Lower leg skin (tissue), 4 donors: ENCODE measurements around the gene CNIH2. TPM values are rescaled to one million over a fixed set of nuclear protein-coding genes. Genes with fewer than 3 reads are reported as not detected.
"Not testable (repeated sequence)": the region's sequence is repeated elsewhere in the genome, so short reads cannot be mapped to it uniquely, and the experiment has no call there.

Source experiments
- DNase-seq, 2 donors: peaks; one replicate each; pipeline ENCODE4 v3.0.0-alpha.2; 2019; ENCODE audit warnings: low spot score in 2 of 2
- H3K4me3 ChIP-seq: fragments of 200-600 bp; sonication (generic); 2 replicates; pipeline ENCODE4 v1.5.1; 2017; ENCODE audit warnings: mild to moderate bottlenecking, low read depth; ENCODE audit not compliant: poor library complexity, severe bottlenecking
- CTCF ChIP-seq, 3 donors: fragments of 450-650 bp; IDR thresholded peaks; one replicate each; pipeline ENCODE4 v1.5.1; 2016; ENCODE audit warnings: antibody characterized with exemption in 3 of 3, mild to moderate bottlenecking in 3 of 3, moderate library complexity in 2 of 3
- POLR2A ChIP-seq, 2 donors: fragments of 450-650 bp; IDR thresholded peaks; one replicate each; pipeline ENCODE4 v1.6.1; 2016 to 2017; ENCODE audit warnings: antibody characterized with exemption in 2 of 2, mild to moderate bottlenecking in 1 of 2, moderate library complexity in 1 of 2
- WGBS, 2 donors: methylation state at CpG; one replicate each; pipeline ENCODE4 v1.1.5; 2018; 5-methylcytosine and 5-hydroxymethylcytosine counted together
- intact Hi-C: fragments of 100-400 bp; cut with DNase I; formaldehyde crosslinking; loops from one replicate; pipeline ENCODE4 v1.15.0; 2023; ENCODE audit warnings: low total_unique reads
- total RNA-seq, 4 donors: library from RNA; depleted of rRNA; stranded (reverse); fragments of >200 nt; gene quantifications; one replicate each; pipeline ENCODE4 v1.1.0, GENCODE V29; 2016

Gene CNIH2
- total RNA-seq, 4 donors from 2014 or later, result 0.42 to 3.2 TPM; not detected in 2

GRCh38 chr11:66247801-66248200 lies 30.2 kb upstream of the CNIH2 start:
- DNase-seq, result no peak
- TF ChIP-seq POLR2A (IDR thresholded peaks at IDR 0.05) (no peak), CTCF (IDR thresholded peaks at IDR 0.05) (no peak)
- no peak overlapping the region for H3K4me3 ChIP-seq
- intact Hi-C loops, result no loop called here
- 86 to 90% methylated on average over 3 of the region's 3 CpGs for WGBS, 2 donors

- TF ChIP-seq CTCF (IDR thresholded peaks at IDR 0.05), result no peak
- no peak for TF ChIP-seq POLR2A (IDR thresholded peaks at IDR 0.05)
- WGBS, 2 donors, result 88 to 93% methylated on average over 6 of the region's 6 CpGs
- H3K4me3 ChIP-seq, result no peak overlapping the region
- intact Hi-C loops, result no loop called here
- no peak for DNase-seq
Observed at GRCh38 chr11:66248903-66249302, 29.1 kb upstream of the CNIH2 start.

GRCh38 chr11:66251809-66252208 lies 26.2 kb upstream of the CNIH2 start:
- 65 to 72% methylated on average over 7 of the region's 7 CpGs for WGBS, 2 donors
- DNase-seq, result no peak
- TF ChIP-seq CTCF (IDR thresholded peaks at IDR 0.05) (no peak), POLR2A (IDR thresholded peaks at IDR 0.05) (no peak)
- no peak overlapping the region for H3K4me3 ChIP-seq
- intact Hi-C loops, result no loop called here

- 59 to 67% methylated on average over 6 of the region's 6 CpGs for WGBS, 2 donors
- intact Hi-C loops, H3K4me3 ChIP-seq, DNase-seq: not testable (repeated sequence)
Observed at GRCh38 chr11:66253081-66253480, 24.9 kb upstream of the CNIH2 start.

DNA sequence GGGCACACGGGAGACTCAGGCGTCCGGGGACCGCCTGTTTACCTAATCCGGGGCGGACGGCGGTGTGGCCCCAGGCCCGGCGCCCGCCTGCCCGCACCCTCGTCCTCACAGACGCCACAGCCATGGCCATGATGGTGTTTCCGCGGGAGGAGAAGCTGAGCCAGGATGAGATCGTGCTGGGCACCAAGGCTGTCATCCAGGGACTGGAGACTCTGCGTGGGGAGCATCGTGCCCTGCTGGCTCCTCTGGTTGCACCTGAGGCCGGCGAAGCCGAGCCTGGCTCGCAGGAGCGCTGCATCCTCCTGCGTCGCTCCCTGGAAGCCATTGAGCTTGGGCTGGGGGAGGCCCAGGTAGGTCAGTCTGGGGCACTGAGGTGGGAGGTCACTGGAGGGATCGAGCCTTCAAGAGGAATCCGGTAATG lies 19.5 kb upstream of the CNIH2 start:
- intact Hi-C loops, result no loop called here
- DNase-seq, result no peak
- peak overlapping the region; percentile 76 for H3K4me3 ChIP-seq
- WGBS, 2 donors, result 5 to 6% methylated on average over 14 to 27 of the region's 28 CpGs
- TF ChIP-seq POLR2A (IDR thresholded peaks at IDR 0.05), result no peak
- no peak for TF ChIP-seq CTCF (IDR thresholded peaks at IDR 0.05)

- 97 to 98% methylated on average over 2 of the region's 2 CpGs for WGBS, 2 donors
- intact Hi-C loops, result no loop called here
- no peak for TF ChIP-seq CTCF (IDR thresholded peaks at IDR 0.05)
- no peak for TF ChIP-seq POLR2A (IDR thresholded peaks at IDR 0.05)
Observed at GRCh38 chr11:66259225-66259624, 18.8 kb upstream of the CNIH2 start.

More at GRCh38 chr11:66259225-66259624, 18.8 kb upstream of the CNIH2 start:
- H3K4me3 ChIP-seq, result no peak overlapping the region
- DNase-seq, result no peak
